ENCODE results near the gene WDR7.

The WDR7 gene

DNA sequence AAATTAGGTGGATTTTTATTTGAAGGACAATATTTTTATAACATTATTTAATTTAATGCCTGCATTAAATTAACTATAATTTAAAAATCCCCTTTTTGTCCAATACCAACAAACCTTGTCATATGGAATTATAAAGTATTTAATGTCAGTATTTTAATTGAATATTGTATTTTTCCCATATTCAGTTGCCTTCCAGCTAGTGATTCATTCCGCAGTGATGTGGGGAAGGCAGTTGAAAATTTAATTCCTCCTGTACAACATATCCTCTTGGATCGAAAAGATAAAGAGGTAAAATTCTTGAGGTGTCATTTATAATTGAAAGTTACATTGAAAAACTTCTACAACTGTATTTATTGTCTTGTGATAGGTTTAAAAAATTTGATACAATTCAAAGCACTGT lies 40.4 kb downstream of the WDR7 start:
- DNase-seq (ENCODE audit: low read depth) = no peak
- TF ChIP-seq, protein P1, sequence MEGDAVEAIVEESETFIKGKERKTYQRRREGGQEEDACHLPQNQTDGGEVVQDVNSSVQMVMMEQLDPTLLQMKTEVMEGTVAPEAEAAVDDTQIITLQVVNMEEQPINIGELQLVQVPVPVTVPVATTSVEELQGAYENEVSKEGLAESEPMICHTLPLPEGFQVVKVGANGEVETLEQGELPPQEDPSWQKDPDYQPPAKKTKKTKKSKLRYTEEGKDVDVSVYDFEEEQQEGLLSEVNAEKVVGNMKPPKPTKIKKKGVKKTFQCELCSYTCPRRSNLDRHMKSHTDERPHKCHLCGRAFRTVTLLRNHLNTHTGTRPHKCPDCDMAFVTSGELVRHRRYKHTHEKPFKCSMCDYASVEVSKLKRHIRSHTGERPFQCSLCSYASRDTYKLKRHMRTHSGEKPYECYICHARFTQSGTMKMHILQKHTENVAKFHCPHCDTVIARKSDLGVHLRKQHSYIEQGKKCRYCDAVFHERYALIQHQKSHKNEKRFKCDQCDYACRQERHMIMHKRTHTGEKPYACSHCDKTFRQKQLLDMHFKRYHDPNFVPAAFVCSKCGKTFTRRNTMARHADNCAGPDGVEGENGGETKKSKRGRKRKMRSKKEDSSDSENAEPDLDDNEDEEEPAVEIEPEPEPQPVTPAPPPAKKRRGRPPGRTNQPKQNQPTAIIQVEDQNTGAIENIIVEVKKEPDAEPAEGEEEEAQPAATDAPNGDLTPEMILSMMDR (IDR thresholded peaks at IDR 0.05; ENCODE audit: insufficient read depth, low read depth, low read length, missing control alignments) = no peak
- no peak overlapping the region for H3K4me3 ChIP-seq (ENCODE audit: low read depth, low read length)

DNA sequence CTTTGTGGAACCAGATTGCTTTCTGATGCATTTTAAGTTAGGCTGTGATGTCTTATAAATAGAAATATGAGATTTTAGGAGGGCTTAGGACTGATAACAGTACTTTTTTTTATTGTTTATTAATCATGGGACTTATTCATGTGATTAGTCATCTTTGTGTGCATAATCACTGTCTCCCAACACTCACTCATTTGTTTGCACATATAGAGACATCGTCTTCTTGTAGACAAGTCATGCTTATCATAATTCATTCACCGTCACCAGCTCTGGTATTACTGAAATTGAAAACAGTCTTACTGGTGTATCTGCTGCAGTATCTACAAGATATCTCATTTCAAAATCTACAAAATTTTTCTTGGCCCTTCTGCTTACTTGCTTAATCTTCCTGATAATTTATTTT lies 45.8 kb downstream of the WDR7 start:
- DNase-seq (ENCODE audit: low read depth) = no peak
- H3K4me3 ChIP-seq (ENCODE audit: low read depth, low read length) = no peak overlapping the region
- TF ChIP-seq, protein P1 (IDR thresholded peaks at IDR 0.05; ENCODE audit: insufficient read depth, low read depth, low read length, missing control alignments) = no peak

DNA sequence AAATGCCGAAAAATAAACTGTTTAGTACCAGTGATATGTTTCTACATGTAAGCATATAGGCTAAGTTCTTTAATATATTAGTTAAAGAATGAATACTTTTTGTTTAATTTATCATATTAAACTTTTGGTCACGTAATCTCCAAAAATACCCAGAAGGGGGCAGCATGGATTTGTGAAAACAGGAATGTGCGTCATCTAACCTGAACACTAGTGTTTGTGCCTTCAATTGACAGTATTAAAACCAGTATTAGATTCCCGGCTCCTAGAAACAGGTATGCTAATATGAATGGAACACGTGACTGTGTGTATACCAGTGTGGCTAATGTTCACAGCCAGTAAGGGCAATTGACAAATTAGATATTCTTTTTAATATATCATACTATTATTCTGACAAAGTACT lies 51.8 kb downstream of the WDR7 start:
- TF ChIP-seq, protein P1 (IDR thresholded peaks at IDR 0.05; ENCODE audit: insufficient read depth, low read depth, low read length, missing control alignments) = peak; percentile 24
- H3K4me3 ChIP-seq (ENCODE audit: low read depth, low read length) = no peak overlapping the region
- peak; percentile 28 for DNase-seq (ENCODE audit: low read depth)

DNA sequence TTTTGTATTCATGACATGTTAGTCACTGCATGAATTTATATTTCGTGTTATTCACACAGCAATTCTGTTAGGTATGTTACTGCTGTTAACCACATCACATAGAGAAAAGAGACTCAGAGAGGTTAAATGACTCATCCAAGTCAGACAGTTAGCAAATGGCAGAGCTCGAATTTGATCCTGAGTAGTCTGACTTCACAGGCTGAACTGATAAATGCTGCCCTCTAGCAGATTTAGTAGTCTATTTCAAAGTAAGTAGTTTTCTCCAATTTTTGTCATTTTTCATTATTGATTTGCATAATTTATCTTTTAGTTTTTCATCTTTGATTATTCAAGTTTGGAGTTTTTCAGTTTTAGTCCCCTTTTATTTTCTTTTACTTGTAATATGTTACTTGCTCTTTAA lies 58.3 kb downstream of the WDR7 start:
- peak; percentile 78 for DNase-seq (ENCODE audit: low read depth)
- TF ChIP-seq, protein P1 (IDR thresholded peaks at IDR 0.05; ENCODE audit: insufficient read depth, low read depth, low read length, missing control alignments) = peak; percentile 20
- H3K4me3 ChIP-seq (ENCODE audit: low read depth, low read length) = no peak overlapping the region

DNA sequence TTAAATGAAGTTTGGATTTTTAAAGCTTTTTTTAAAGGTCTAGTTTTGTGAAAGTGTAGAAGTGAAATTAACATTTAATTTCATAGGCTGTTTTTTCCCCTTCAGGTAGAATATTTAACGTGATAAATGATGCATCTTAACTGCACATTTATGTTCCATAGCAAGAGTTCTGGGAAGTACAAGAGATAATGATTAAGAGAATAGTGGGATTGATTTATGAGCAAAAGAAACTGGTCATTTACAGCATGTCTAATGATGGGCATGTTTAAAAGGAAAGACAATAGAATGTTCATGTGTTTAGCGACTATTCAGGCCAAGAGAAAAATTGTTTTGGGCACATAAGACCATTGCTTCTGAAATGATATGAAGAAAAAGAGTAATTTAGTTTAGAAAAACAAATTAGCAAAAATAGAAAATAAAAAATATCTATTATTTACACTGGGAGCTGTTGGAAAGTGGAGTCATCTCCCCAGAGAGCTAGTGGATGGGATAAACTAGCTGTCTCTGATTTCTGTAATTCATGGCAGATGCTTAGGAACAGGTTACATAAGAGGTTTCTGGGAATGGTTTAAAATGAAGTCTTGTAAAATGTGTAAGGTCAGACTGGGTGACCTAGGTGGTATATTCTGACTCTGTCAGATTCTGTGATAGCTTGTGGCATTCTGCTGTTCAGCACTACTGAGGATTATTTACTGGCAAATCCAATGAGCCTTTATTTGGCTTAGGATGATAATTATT lies 60.7 kb downstream of the WDR7 start:
- DNase-seq (ENCODE audit: low read depth) = no peak
- TF ChIP-seq, protein P1 (IDR thresholded peaks at IDR 0.05; ENCODE audit: insufficient read depth, low read depth, low read length, missing control alignments) = no peak
- no peak overlapping the region for H3K4me3 ChIP-seq (ENCODE audit: low read depth, low read length)

DNA sequence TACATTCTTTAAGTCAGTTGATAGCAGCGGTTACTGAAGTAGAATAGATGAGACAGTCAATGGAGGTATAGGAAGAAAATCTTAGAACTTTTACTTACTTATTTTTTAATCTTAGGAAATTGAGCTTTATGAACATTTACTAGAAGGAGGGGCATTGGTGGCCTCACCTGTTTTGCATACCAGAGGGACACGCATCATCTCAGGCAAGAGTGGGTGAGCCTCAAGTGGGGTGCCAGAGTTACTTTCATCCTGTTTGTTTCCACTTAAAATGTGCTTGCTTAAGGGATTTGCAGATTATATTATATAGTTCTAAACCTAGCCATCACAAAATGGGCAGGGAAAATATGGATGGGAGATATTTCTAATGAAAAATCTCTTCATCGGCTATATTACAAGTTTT lies 61.6 kb downstream of the WDR7 start:
- H3K4me3 ChIP-seq (ENCODE audit: low read depth, low read length) = no peak overlapping the region
- no peak for DNase-seq (ENCODE audit: low read depth)
- TF ChIP-seq, protein P1 (IDR thresholded peaks at IDR 0.05; ENCODE audit: insufficient read depth, low read depth, low read length, missing control alignments) = no peak

DNA sequence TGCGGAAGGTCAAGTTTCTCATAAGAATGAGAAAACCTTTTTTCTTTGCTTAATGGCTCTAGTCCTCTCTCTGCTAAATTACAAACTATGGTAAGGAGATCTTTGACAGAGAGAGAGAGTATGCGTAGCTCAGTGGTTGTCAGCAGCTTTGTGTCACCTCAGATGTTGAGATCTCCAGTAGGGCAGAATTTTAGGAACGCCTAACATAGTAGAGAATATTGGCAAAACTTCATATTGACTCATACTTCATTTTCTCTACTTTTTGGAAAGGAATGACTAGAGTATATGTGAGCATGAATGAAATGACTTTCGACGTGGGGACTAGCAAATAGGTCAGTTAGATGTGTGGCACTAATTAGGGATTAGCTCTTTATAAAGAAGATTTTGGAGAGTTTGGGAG lies 64.0 kb downstream of the WDR7 start:
- H3K4me3 ChIP-seq (ENCODE audit: low read depth, low read length) = no peak overlapping the region
- TF ChIP-seq, protein P1 (IDR thresholded peaks at IDR 0.05; ENCODE audit: insufficient read depth, low read depth, low read length, missing control alignments) = no peak
- DNase-seq (ENCODE audit: low read depth) = no peak
